Heart right ventricle (tissue), 16 donors: ENCODE measurements around the gene ANKS1B. TPM values are rescaled to one million over a fixed set of nuclear protein-coding genes. Genes with fewer than 3 reads are reported as not detected.

Source experiments
- ATAC-seq, 8 donors: fragments of 200-7000 bp; cut with Tn5 transposase; one replicate each; pipeline ENCODE4 v1.9.1; 2020; ENCODE audit warnings: mild to moderate bottlenecking in 8 of 8, moderate library complexity in 8 of 8, moderate number of reproducible peaks in 1 of 8
- DNase-seq, 2 donors: peaks; one replicate each; pipeline ENCODE4 v3.0.0-alpha.2; 2020
- H3K27ac ChIP-seq, 10 donors: fragments of 200-600 bp; sonication (generic) in 2 of 10; one replicate each; pipeline versions ENCODE4 v1.5.0 to v1.8.0; 2020 to 2022; ENCODE audit warnings: mild to moderate bottlenecking in 3 of 10
- H3K27me3 ChIP-seq, 7 donors: fragments of 200-600 bp; one replicate each; pipeline ENCODE4 v1.8.0; 2021 to 2022; ENCODE audit warnings: mild to moderate bottlenecking in 2 of 7
- H3K36me3 ChIP-seq, 9 donors: fragments of 200-600 bp; sonication (generic) in 1 of 9; one replicate each; pipeline versions ENCODE4 v1.5.0 to v1.8.0; 2020 to 2022; ENCODE audit warnings: mild to moderate bottlenecking in 2 of 9
- H3K4me1 ChIP-seq, 9 donors: fragments of 200-600 bp; sonication (generic) in 1 of 9; one replicate each; pipeline versions ENCODE4 v1.5.0 to v1.8.0; 2020 to 2022; ENCODE audit warnings: mild to moderate bottlenecking in 4 of 9
- H3K4me3 ChIP-seq, 10 donors: fragments of 200-600 bp; sonication (generic) in 2 of 10; one replicate each; pipeline versions ENCODE4 v1.5.0 to v1.8.0; 2020 to 2022; ENCODE audit warnings: mild to moderate bottlenecking in 7 of 10, moderate library complexity in 2 of 10
- H3K9me3 ChIP-seq, 11 donors: fragments of 200-600 bp in 10 of 11; sonication (generic) in 2 of 11; one replicate each; pipeline versions ENCODE4 v1.5.0 to v1.8.0; 2013 to 2022; ENCODE audit warnings: mild to moderate bottlenecking in 2 of 11, control low read depth in 1 of 11, moderate library complexity in 1 of 11
- WGBS, 2 donors: extraction: QIAGEN DNeasy Blood & Tissue Kit; methylation state at CpG; one replicate each; pipeline ENCODE4 v1.1.7; 2013; ENCODE audit warnings: inconsistent platforms in 1 of 2; 5-methylcytosine and 5-hydroxymethylcytosine counted together
- intact Hi-C, 10 donors: fragments of 100-400 bp; cut with DNase I; formaldehyde crosslinking; loops; one replicate each; pipeline versions ENCODE4 v1.11.1 to v1.14.2; 2022
- polyA plus RNA-seq, 2 donors: library from polyadenylated mRNA; stranded (reverse); fragments of 200-250 nt; gene quantifications; one replicate each; pipeline ENCODE4 v1.2.3, GENCODE V29; 2013
- total RNA-seq, 10 donors: library from RNA; stranded (reverse); fragmentation: NEBNext Ultra II Directional in 3 of 10; extraction: Animal tissue kit (Norgen Biotek cat#: 25700) in 3 of 10; gene quantifications; one replicate each; pipeline versions ENCODE4 v1.2.1 to v1.2.4, GENCODE V29; 2021 to 2023
- TF ChIP-seq, protein P1 (sequence below), 9 donors: fragments of 200-600 bp; sonication (generic) in 2 of 9; IDR thresholded peaks; one replicate each; pipeline versions ENCODE4 v1.5.0 to v1.8.0; 2021 to 2022; ENCODE audit warnings: antibody characterized with exemption in 9 of 9, mild to moderate bottlenecking in 5 of 9, moderate library complexity in 1 of 9
- donor health status: Arrhythmogenic right ventricular cardiomyopathy.
- donor health status: ischemic (EF 13 %, LVEDD 7.1; RV severe dilation, severe dysfunction).
- donor health status: healthy with polysubstance abuse.
- donor health status: DM: no; HTN: yes; CAD: no.
- donor health status: DM: no; HTN: no; CAD: no.
- donor health status: ischemic (EF 25% LVEDD 6.9; RV normal size, moderate dysfunction).
- donor health status: ischemic (EF 25% LVEDD 5.7; RV mildly dilated, moderate dysfunction).
- donor health status: healthy.
- donor health status: DM: yes; HTN: yes; CAD: no.
- donor health status: Ischemic cardiomyopathy.
- donor health status: ischemic (EF 35%, LVEDD 5.7; RV mildly dilated, moderate dysfunction).
- donor health status: nonischemic (EF 11% LVEDD 7.7; RV severe dilation, severe dysfunction).
- donor health status: DM: yes; HTN: yes; CAD: no.
- donor health status: PGD.
- donor health status: ischemic (EF 29% LVEDD 5.4; RV normal size, mild dysfunction).
- donor health status: nonischemic (EF 23%, LVEDD 6.1; RV moderate dilation, normal function).

The ANKS1B gene
- total and polyA plus RNA-seq, 12 donors, result 0.58 to 4.8 (median 1.8) TPM

- DNase-seq (no peak), ATAC-seq (peak in 1 of 8 donors; percentile 73)
- intact Hi-C loops, result loop anchor here in 2 of 10 donors (5.0 to 10.0 kb wide), 3 partner anchors 180 to 730 kb away; no protein-coding TSS in a partner anchor
- Histone ChIP-seq H3K27ac (peak overlapping the region in 1 of 10 donors; percentile 8), H3K9me3 (peaks cover 0 to 12% (median 0%) of the 10 kb centered on the region in 11 donors), H3K36me3 (no peaks in the 10 kb centered on the region), H3K27me3 (no peaks in the 10 kb centered on the region), H3K4me3 (no peak overlapping the region), H3K4me1 (peaks cover 0 to 12% (median 0%) of the 10 kb centered on the region in 9 donors)
- 43 to 52% methylated on average over 3 of the region's 3 CpGs for WGBS, 2 donors
- TF ChIP-seq, protein P1, sequence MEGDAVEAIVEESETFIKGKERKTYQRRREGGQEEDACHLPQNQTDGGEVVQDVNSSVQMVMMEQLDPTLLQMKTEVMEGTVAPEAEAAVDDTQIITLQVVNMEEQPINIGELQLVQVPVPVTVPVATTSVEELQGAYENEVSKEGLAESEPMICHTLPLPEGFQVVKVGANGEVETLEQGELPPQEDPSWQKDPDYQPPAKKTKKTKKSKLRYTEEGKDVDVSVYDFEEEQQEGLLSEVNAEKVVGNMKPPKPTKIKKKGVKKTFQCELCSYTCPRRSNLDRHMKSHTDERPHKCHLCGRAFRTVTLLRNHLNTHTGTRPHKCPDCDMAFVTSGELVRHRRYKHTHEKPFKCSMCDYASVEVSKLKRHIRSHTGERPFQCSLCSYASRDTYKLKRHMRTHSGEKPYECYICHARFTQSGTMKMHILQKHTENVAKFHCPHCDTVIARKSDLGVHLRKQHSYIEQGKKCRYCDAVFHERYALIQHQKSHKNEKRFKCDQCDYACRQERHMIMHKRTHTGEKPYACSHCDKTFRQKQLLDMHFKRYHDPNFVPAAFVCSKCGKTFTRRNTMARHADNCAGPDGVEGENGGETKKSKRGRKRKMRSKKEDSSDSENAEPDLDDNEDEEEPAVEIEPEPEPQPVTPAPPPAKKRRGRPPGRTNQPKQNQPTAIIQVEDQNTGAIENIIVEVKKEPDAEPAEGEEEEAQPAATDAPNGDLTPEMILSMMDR (IDR thresholded peaks at IDR 0.05), result no peak
Measured at GRCh38 chr12:99772274-99772673, 212.5 kb downstream of the ANKS1B start.

- intact Hi-C loops, result loop anchor here in 2 of 10 donors (5.0 to 10.0 kb wide), 3 partner anchors 181 to 729 kb away; no protein-coding TSS in a partner anchor
Measured at GRCh38 chr12:99771659-99772058, 213.1 kb downstream of the ANKS1B start.

GRCh38 chr12:99769396-99769980, 215.2 kb downstream of the ANKS1B start:
- no peaks in the 10 kb centered on the region for H3K36me3 ChIP-seq
- WGBS, 2 donors, result 70 to 76% methylated on average over 1 of the region's 1 CpG
- no peak overlapping the region for H3K4me3 ChIP-seq

More at GRCh38 chr12:99771659-99772058, 213.1 kb downstream of the ANKS1B start:
- no peak for ATAC-seq
- H3K4me1 ChIP-seq, result peaks cover 0 to 12% (median 0%) of the 10 kb centered on the region in 9 donors
- peaks cover 0 to 12% (median 0%) of the 10 kb centered on the region in 11 donors for H3K9me3 ChIP-seq
- TF ChIP-seq, protein P1 (IDR thresholded peaks at IDR 0.05), result no peak
- no peak for DNase-seq
- no peak overlapping the region for H3K4me3 ChIP-seq
- H3K27ac ChIP-seq, result peak overlapping the region in 1 of 10 donors; percentile 8
- no peaks in the 10 kb centered on the region for H3K27me3 ChIP-seq
- no peaks in the 10 kb centered on the region for H3K36me3 ChIP-seq

DNA sequence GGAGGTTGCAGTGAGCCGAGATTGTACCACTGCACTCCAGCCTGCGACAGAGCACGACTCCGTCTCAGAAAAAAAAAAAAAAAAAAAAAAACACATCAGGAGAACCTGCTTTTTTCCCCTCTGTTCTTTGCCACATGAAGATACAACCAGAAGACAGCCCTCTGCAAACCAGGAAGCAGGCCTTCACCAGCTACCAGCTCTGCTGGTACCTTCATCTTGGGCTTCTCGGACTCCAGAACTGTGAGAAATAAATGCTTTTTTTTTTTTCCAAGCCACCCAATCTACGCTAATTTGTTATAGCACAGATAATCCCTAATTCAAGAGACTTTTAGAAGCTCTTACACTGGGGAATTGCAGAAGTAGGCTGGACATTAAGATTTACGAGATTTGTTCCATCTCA, 216.0 kb downstream of the ANKS1B start:
- Histone ChIP-seq H3K27me3 (no peaks in the 10 kb centered on the region), H3K36me3 (no peaks in the 10 kb centered on the region), H3K4me3 (no peak overlapping the region), H3K4me1 (peaks cover 0 to 12% (median 0%) of the 10 kb centered on the region in 9 donors), H3K27ac (no peak overlapping the region), H3K9me3 (peaks cover 0 to 5% (median 0%) of the 10 kb centered on the region in 11 donors)
- ATAC-seq (no peak), DNase-seq (no peak)
- intact Hi-C loops, result loop anchor here in 6 of 10 donors (5.0 to 10.0 kb wide), 3 partner anchors 721 to 726 kb away; no protein-coding TSS in a partner anchor
- WGBS, 2 donors, result 88 to 93% methylated on average over 7 of the region's 7 CpGs
- TF ChIP-seq, protein P1 (IDR thresholded peaks at IDR 0.05), result no peak

More at GRCh38 chr12:99769396-99769980, 215.2 kb downstream of the ANKS1B start:
- no peaks in the 10 kb centered on the region for H3K27me3 ChIP-seq
- intact Hi-C loops, result loop anchor here in 6 of 10 donors (5.0 to 10.0 kb wide), 3 partner anchors 722 to 727 kb away; no protein-coding TSS in a partner anchor
- peaks cover 0 to 12% (median 0%) of the 10 kb centered on the region in 9 donors for H3K4me1 ChIP-seq
- ATAC-seq, result no peak
- TF ChIP-seq, protein P1 (IDR thresholded peaks at IDR 0.05), result no peak
- DNase-seq, result no peak
- H3K9me3 ChIP-seq, result peaks cover 0 to 11% (median 0%) of the 10 kb centered on the region in 11 donors
- no peak overlapping the region for H3K27ac ChIP-seq
